ENCODE results near the gene TGM3.

The TGM3 gene

DNA sequence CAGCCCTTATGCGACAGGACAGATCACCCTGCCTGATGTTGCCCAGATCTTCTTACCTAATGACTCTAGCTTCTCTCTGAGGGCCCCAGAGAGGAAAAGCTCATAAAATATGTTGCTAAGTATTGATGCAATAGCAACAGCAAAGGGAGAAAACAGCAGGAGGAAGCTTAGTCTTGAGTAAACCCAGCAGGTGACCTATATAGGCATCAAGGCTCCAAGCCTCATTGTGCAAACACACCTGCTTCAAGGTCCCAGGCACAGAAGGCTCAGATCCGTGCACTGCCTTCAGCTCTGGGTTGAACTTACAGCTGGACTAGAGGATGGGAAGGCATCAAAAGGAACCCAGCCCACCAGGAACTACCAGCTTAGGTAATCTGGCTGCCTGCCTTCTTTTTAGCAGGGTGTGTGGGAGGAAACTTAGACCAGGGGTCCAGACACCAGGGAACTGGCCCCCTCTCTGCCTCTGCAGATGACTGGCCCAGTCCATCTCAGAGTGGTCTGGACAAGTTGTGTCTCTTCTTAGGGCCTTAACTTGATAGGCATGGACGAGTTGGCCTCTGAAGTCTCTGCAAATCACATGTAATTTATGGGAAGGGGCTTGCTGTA lies 34.4 kb downstream of the TGM3 start:
- H3K9ac ChIP-seq (ENCODE audit: low read length): no peak overlapping the region
- no peak overlapping the region for H3K4me3 ChIP-seq (ENCODE audit: low read depth in 1 of 2, low read length in 2 of 2)
- H3K27me3 ChIP-seq (ENCODE audit: control insufficient read depth in 1 of 2, insufficient read depth in 2 of 2, low read length in 2 of 2): no peaks in the 10 kb centered on the region
- no peaks in the 10 kb centered on the region for H3K36me3 ChIP-seq (ENCODE audit: insufficient read depth, low read length)
- no peaks in the 10 kb centered on the region for H3K4me1 ChIP-seq (ENCODE audit: insufficient read depth, low read length)
- no peaks in the 10 kb centered on the region for H3K9me3 ChIP-seq (ENCODE audit: low read length)
- no peak overlapping the region for H3K27ac ChIP-seq (ENCODE audit: low read depth, low read length)

DNA sequence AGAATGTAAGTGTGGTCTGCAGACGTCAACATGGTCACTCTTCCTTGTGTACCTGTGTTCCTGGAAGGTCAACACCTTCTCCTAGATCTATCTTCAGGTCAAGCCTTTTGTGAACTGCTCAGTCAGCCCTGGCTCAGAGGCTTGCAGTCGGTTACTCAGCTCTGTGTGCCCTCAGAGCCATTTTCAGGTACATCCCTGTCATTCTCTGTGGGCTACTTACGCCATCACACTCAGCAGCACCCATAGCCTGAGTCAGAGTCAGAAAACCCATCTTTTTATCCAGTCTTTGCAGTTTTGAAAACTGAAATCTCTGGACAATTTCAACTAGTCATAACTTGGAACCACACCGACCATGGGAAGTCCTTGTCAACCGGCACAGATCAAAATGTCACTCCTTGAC lies 35.3 kb downstream of the TGM3 start:
- Histone ChIP-seq H3K27me3 (ENCODE audit: control insufficient read depth in 1 of 2, insufficient read depth in 2 of 2, low read length in 2 of 2) (no peaks in the 10 kb centered on the region), H3K36me3 (ENCODE audit: insufficient read depth, low read length) (no peaks in the 10 kb centered on the region), H3K4me3 (ENCODE audit: low read depth in 1 of 2, low read length in 2 of 2) (no peak overlapping the region), H3K27ac (ENCODE audit: low read depth, low read length) (no peak overlapping the region), H3K9me3 (ENCODE audit: low read length) (no peaks in the 10 kb centered on the region), H3K9ac (ENCODE audit: low read length) (no peak overlapping the region), H3K4me1 (ENCODE audit: insufficient read depth, low read length) (no peaks in the 10 kb centered on the region)

DNA sequence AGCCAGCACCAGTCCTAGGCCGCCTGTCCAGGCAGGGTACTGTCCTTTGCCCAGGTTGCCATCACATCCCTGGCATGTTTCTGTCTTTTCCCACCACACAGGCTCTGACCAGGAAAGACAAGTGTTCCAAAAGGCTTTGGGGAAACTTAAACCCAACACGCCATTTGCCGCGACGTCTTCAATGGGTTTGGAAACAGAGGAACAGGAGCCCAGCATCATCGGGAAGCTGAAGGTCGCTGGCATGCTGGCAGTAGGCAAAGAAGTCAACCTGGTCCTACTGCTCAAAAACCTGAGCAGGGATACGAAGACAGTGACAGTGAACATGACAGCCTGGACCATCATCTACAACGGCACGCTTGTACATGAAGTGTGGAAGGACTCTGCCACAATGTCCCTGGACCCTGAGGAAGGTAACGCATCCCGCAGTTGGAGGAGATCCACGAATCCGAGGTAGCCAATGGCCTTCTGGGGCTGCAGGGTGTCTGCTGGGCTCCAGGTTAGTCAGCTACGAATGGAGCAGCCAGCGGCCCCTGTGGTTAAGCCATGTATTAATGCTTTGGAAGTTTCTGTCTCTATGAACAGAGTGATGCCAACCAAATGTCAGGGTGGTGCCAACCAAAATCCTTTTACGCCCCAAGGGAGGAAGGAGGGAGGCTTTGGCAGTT lies 36.2 kb downstream of the TGM3 start:
- Histone ChIP-seq H3K27me3 (ENCODE audit: control insufficient read depth in 1 of 2, insufficient read depth in 2 of 2, low read length in 2 of 2) (no peaks in the 10 kb centered on the region), H3K4me3 (ENCODE audit: low read depth in 1 of 2, low read length in 2 of 2) (no peak overlapping the region), H3K9me3 (ENCODE audit: low read length) (no peaks in the 10 kb centered on the region), H3K36me3 (ENCODE audit: insufficient read depth, low read length) (no peaks in the 10 kb centered on the region), H3K9ac (ENCODE audit: low read length) (no peak overlapping the region), H3K4me1 (ENCODE audit: insufficient read depth, low read length) (no peaks in the 10 kb centered on the region), H3K27ac (ENCODE audit: low read depth, low read length) (no peak overlapping the region)

DNA sequence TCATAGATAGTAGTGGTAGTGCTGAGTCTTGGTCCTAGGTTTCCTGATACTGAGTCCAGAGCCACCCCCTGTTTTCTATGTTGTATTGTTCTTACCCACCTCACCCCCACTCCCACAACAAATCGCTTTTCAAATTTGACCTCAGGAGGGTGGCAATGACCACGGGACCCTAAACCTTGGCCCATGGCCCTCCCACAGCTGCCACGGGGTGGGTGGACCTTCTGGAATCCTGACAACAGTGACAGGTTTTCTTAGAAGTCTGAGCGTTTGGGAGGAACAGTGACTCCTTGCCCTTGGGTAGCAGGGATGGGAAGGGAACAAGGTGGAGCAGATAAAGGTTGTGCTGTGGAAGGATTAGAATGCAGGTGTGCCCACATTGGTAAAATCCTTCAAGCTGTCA lies 36.9 kb downstream of the TGM3 start:
- Histone ChIP-seq H3K27me3 (ENCODE audit: control insufficient read depth in 1 of 2, insufficient read depth in 2 of 2, low read length in 2 of 2) (no peaks in the 10 kb centered on the region), H3K36me3 (ENCODE audit: insufficient read depth, low read length) (no peaks in the 10 kb centered on the region), H3K4me3 (ENCODE audit: low read depth in 1 of 2, low read length in 2 of 2) (no peak overlapping the region), H3K9ac (ENCODE audit: low read length) (no peak overlapping the region), H3K4me1 (ENCODE audit: insufficient read depth, low read length) (no peaks in the 10 kb centered on the region), H3K27ac (ENCODE audit: low read depth, low read length) (no peak overlapping the region), H3K9me3 (ENCODE audit: low read length) (no peaks in the 10 kb centered on the region)

DNA sequence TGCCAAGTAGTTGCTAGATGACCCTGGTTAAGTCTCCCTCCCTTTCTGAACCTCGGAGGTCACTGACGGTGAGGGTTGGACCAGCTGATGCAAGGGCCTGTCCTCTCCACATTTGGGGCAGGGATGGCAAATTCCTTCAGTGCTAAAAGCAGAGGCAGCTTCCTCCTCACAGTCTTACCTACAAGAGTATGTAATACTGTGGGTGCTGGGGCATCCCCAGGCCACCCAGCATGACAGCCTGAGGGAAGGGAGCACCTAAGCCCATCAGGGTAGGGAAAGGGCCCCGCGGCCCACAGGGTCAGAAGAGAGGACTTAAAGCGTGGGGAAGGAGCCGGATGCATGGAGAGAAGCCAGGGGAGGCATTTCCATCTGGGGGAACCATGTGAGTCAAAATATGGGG lies 38.0 kb downstream of the TGM3 start:
- Histone ChIP-seq H3K27ac (ENCODE audit: low read depth, low read length) (no peak overlapping the region), H3K4me3 (ENCODE audit: low read depth in 1 of 2, low read length in 2 of 2) (no peak overlapping the region), H3K4me1 (ENCODE audit: insufficient read depth, low read length) (no peaks in the 10 kb centered on the region), H3K27me3 (ENCODE audit: control insufficient read depth in 1 of 2, insufficient read depth in 2 of 2, low read length in 2 of 2) (no peaks in the 10 kb centered on the region), H3K9me3 (ENCODE audit: low read length) (no peaks in the 10 kb centered on the region), H3K36me3 (ENCODE audit: insufficient read depth, low read length) (no peaks in the 10 kb centered on the region), H3K9ac (ENCODE audit: low read length) (no peak overlapping the region)

DNA sequence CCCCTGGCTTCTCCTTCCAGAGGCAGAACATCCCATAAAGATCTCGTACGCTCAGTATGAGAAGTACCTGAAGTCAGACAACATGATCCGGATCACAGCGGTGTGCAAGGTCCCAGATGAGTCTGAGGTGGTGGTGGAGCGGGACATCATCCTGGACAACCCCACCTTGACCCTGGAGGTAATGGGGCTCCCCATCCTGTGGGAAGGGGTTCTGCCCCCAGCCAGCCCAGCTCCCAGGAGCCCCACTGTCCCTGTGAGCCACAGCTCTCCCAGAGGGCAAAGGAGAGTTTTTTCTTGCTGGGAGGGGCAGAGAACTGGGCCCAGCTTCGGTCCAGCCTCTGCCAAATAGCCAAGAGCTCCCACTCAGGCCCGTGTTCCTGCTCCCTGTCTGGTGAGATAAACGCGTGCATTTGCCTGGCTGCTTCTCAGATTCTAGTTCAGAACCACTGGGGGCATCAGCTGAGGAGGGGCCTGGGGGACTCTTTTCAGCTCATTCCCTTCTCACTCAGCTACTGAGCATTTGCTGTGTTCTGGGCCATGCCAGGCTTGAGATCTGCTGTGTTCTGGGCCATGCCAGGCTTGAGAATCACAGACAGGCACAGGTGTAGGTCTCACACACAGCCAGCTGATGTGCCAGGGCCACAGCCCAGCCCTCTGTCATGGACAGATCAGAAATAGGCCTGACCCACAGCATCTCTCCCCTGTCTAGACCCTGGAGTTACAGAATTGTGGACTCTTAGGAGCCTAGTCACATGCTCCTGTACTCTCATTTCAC lies 39.5 kb downstream of the TGM3 start:
- H3K9ac ChIP-seq (ENCODE audit: low read length): no peak overlapping the region
- H3K9me3 ChIP-seq (ENCODE audit: low read length): no peaks in the 10 kb centered on the region
- no peak overlapping the region for H3K4me3 ChIP-seq (ENCODE audit: low read depth in 1 of 2, low read length in 2 of 2)
- no peaks in the 10 kb centered on the region for H3K27me3 ChIP-seq (ENCODE audit: control insufficient read depth in 1 of 2, insufficient read depth in 2 of 2, low read length in 2 of 2)
- H3K27ac ChIP-seq (ENCODE audit: low read depth, low read length): no peak overlapping the region
- H3K36me3 ChIP-seq (ENCODE audit: insufficient read depth, low read length): no peaks in the 10 kb centered on the region
- no peaks in the 10 kb centered on the region for H3K4me1 ChIP-seq (ENCODE audit: insufficient read depth, low read length)

DNA sequence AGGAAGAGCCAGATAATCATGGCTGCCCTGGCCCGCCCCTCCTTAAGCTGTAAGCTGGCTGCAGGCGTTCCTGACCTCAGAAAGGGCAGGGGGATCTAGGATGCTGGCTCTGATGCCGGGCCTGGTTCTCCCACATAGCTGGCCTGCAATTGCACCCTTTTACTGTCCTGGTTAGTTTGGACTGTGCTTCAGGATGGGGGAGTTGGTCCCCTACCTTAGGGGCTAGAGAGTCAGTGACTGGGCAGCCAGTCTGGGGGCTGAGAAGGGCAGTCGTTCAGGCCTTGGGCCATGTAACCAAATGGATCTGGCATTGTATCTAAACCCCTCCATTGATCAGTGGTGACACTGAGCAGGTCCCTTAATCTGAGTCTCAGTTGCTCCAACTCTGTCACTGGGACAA lies 40.7 kb downstream of the TGM3 start:
- Histone ChIP-seq H3K9ac (ENCODE audit: low read length) (no peak overlapping the region), H3K9me3 (ENCODE audit: low read length) (no peaks in the 10 kb centered on the region), H3K4me1 (ENCODE audit: insufficient read depth, low read length) (no peaks in the 10 kb centered on the region), H3K27ac (ENCODE audit: low read depth, low read length) (no peak overlapping the region), H3K27me3 (ENCODE audit: control insufficient read depth in 1 of 2, insufficient read depth in 2 of 2, low read length in 2 of 2) (no peaks in the 10 kb centered on the region), H3K36me3 (ENCODE audit: insufficient read depth, low read length) (no peaks in the 10 kb centered on the region), H3K4me3 (ENCODE audit: low read depth in 1 of 2, low read length in 2 of 2) (no peak overlapping the region)

DNA sequence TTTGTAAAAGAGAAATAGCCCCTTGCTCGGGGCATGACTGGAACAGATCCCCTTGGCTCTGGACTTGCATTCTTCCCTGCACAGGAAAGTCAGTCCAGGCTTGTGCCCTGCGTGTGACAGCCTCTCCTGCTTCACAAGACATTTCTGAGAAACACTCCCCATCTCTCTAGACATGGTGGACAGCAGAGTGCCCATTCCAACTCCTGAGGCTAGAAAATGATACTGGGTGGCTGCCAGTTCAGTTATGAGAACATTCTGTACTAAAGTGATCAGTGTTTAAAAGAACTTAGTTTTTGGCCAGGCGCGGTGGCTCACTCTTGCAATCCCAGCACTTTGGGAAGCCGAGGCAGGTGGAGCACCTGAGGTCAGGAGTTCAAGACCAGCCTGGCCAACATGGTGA lies 41.3 kb downstream of the TGM3 start:
- H3K27ac ChIP-seq (ENCODE audit: low read depth, low read length): no peak overlapping the region
- H3K4me1 ChIP-seq (ENCODE audit: insufficient read depth, low read length): no peaks in the 10 kb centered on the region
- H3K9me3 ChIP-seq (ENCODE audit: low read length): no peaks in the 10 kb centered on the region
- H3K4me3 ChIP-seq (ENCODE audit: low read depth in 1 of 2, low read length in 2 of 2): no peak overlapping the region
- H3K36me3 ChIP-seq (ENCODE audit: insufficient read depth, low read length): no peaks in the 10 kb centered on the region
- no peaks in the 10 kb centered on the region for H3K27me3 ChIP-seq (ENCODE audit: control insufficient read depth in 1 of 2, insufficient read depth in 2 of 2, low read length in 2 of 2)
- no peak overlapping the region for H3K9ac ChIP-seq (ENCODE audit: low read length)

DNA sequence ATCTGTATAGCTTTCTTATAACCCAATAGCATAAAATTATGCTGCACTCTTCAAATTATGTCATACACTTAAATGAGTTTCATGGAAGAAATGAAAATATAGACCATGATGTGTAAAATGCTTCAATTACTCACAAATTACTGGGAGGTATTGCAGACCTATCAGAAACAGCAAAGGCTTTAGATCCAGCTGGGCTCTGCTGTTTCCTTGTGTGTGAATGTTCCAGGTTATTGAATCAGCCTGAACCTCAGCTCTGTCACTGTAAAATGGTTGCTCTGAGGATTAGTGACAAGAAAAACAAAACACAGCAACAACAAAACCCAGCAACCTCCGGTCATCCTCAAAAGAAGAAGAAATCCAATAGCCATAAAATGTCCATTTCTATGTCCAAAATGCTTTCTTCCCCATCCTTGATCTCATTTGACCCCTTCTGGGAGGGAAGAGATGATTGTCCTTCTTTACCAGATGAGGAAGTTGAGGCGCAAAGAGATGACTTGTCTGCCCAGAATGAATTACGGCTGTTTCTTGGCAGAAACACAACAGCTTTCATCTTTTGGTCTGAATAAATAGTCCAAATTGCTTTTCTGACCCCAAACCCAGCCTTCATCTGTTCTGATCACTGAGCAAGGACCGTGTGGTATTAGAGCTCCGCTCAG lies 42.7 kb downstream of the TGM3 start:
- Histone ChIP-seq H3K4me1 (ENCODE audit: insufficient read depth, low read length) (no peaks in the 10 kb centered on the region), H3K36me3 (ENCODE audit: insufficient read depth, low read length) (no peaks in the 10 kb centered on the region), H3K27me3 (ENCODE audit: control insufficient read depth in 1 of 2, insufficient read depth in 2 of 2, low read length in 2 of 2) (no peaks in the 10 kb centered on the region)

DNA sequence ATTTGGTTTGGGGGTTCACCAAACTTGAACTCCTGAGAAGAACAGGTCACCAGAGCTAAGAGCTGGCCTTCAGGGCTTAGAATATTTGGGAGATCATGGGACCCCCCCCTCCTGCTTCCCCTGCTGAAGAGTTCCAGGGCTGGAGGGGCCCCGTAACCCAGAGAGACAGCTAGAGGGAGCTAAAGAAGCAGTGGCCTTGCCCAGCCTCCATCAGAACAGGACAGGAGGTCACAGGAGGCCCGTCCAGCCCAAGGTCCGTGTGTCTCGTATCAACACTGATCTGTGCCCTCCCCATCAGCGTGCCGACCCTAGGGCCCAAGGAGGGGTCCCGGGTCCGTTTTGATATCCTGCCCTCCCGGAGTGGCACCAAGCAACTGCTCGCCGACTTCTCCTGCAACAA lies 44.3 kb downstream of the TGM3 start:
- Histone ChIP-seq H3K4me3 (ENCODE audit: low read depth in 1 of 2, low read length in 2 of 2) (no peak overlapping the region), H3K9me3 (ENCODE audit: low read length) (no peaks in the 10 kb centered on the region), H3K9ac (ENCODE audit: low read length) (no peak overlapping the region), H3K27ac (ENCODE audit: low read depth, low read length) (no peak overlapping the region), H3K4me1 (ENCODE audit: insufficient read depth, low read length) (no peaks in the 10 kb centered on the region), H3K27me3 (ENCODE audit: control insufficient read depth in 1 of 2, insufficient read depth in 2 of 2, low read length in 2 of 2) (no peaks in the 10 kb centered on the region), H3K36me3 (ENCODE audit: insufficient read depth, low read length) (no peaks in the 10 kb centered on the region)

More for the DNA sequence above, 42.7 kb downstream of the TGM3 start:
- Histone ChIP-seq H3K27ac (ENCODE audit: low read depth, low read length) (no peak overlapping the region), H3K4me3 (ENCODE audit: low read depth in 1 of 2, low read length in 2 of 2) (no peak overlapping the region), H3K9me3 (ENCODE audit: low read length) (no peaks in the 10 kb centered on the region), H3K9ac (ENCODE audit: low read length) (no peak overlapping the region)

DNA sequence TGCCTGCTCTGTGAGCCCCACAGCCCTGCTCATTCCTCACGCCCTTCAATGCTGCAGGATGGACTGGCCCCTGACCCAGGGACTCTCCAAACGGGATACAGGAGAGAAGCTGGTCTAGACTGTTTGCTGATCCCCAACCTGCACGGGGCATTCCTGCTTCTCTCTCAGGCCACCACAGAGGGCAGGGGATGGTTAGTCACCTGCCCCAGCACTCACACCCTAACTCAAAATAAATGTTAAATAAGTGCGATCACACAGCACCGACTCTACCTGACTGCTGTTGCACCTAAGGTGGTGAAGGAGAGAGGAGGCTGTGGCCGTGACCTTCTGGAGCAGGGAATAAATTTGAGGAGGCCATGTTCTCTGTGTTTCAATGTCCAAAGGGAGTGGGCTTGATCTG lies 45.0 kb downstream of the TGM3 start:
- Histone ChIP-seq H3K4me1 (ENCODE audit: insufficient read depth, low read length) (no peaks in the 10 kb centered on the region), H3K4me3 (ENCODE audit: low read depth in 1 of 2, low read length in 2 of 2) (no peak overlapping the region), H3K36me3 (ENCODE audit: insufficient read depth, low read length) (no peaks in the 10 kb centered on the region), H3K27me3 (ENCODE audit: control insufficient read depth in 1 of 2, insufficient read depth in 2 of 2, low read length in 2 of 2) (no peaks in the 10 kb centered on the region), H3K27ac (ENCODE audit: low read depth, low read length) (no peak overlapping the region), H3K9me3 (ENCODE audit: low read length) (no peaks in the 10 kb centered on the region), H3K9ac (ENCODE audit: low read length) (no peak overlapping the region)
